ENCODE measurements around the gene MTCL3.

The MTCL3 gene

DNA sequence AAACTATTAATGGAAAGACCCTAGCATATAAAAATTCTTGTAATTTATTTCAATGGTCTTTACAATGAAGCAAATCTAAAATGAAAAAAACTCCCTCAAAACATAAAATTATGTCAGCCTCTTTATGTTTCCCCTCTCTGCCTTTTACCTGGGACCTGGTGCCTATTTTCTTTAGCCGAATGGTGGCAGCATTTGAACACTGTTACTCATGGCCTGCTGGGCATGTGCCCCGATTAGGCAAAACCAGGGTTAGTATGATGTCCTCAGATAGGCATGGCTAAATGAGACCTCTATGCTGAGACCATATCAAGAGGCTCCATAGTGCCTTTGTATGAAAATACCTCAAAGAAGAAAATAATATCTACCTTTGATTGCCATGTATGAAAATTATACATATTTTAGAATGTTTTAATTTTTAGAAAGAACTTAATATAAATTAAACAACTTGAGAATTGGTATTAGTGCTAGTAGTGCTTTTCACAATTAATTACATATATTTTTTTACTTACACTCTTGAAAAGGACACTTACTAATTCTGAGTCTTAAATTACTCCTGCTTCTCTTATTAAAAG is 35.4 kb upstream of the MTCL3 start:
- TF ChIP-seq, protein P1, sequence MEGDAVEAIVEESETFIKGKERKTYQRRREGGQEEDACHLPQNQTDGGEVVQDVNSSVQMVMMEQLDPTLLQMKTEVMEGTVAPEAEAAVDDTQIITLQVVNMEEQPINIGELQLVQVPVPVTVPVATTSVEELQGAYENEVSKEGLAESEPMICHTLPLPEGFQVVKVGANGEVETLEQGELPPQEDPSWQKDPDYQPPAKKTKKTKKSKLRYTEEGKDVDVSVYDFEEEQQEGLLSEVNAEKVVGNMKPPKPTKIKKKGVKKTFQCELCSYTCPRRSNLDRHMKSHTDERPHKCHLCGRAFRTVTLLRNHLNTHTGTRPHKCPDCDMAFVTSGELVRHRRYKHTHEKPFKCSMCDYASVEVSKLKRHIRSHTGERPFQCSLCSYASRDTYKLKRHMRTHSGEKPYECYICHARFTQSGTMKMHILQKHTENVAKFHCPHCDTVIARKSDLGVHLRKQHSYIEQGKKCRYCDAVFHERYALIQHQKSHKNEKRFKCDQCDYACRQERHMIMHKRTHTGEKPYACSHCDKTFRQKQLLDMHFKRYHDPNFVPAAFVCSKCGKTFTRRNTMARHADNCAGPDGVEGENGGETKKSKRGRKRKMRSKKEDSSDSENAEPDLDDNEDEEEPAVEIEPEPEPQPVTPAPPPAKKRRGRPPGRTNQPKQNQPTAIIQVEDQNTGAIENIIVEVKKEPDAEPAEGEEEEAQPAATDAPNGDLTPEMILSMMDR (conservative IDR thresholded peaks at IDR 0.05 in 1 of 2, IDR thresholded peaks at IDR 0.05 in 1 of 2; ENCODE audit: low read depth in 1 of 2, low read length in 2 of 2), result peak; percentile 38 to 58
- TF ChIP-seq EZH2 (IDR thresholded peaks at IDR 0.05; ENCODE audit: low read length, missing control alignments), result no peak
- no peaks in the 10 kb centered on the region for H3K79me2 ChIP-seq (ENCODE audit: control insufficient read depth, insufficient read depth, low read length)

GRCh38 chr6:127550403-127550802 is 31.3 kb upstream of the MTCL3 start:
- Histone ChIP-seq H3K4me1 (ENCODE audit: control insufficient read depth, extremely low read depth, insufficient read depth, low read length) (no peaks in the 10 kb centered on the region), H3K27me3 (ENCODE audit: control insufficient read depth, insufficient read depth, low read length) (no peaks in the 10 kb centered on the region), H4K20me1 (ENCODE audit: control insufficient read depth, extremely low read depth, insufficient read depth, low read length) (no peaks in the 10 kb centered on the region), H3K9ac (ENCODE audit: insufficient read depth, low read length) (no peak overlapping the region), H3K4me3 (replicated peaks in 1 of 4; ENCODE audit: control extremely low read depth in 1 of 4, insufficient read depth in 1 of 4, low read depth in 3 of 4, low read length in 4 of 4) (no peak overlapping the region), H2AFZ (ENCODE audit: low read length) (no peak overlapping the region), H3K36me3 (ENCODE audit: control insufficient read depth, insufficient read depth, low read length) (no peaks in the 10 kb centered on the region), H3K4me2 (ENCODE audit: extremely low read depth, insufficient read depth, low read length) (no peak overlapping the region), H3K27ac (ENCODE audit: insufficient read depth, low read length) (no peak overlapping the region), H3K9me3 (ENCODE audit: control insufficient read depth, insufficient read depth, low read depth, low read length) (no peaks in the 10 kb centered on the region), H3K79me2 (ENCODE audit: control insufficient read depth, insufficient read depth, low read length) (no peaks in the 10 kb centered on the region)
- peak; percentile 59 to 81 for DNase-seq (ENCODE audit: low read depth in 2 of 2)
- TF ChIP-seq, protein P1 (conservative IDR thresholded peaks at IDR 0.05 in 1 of 2, IDR thresholded peaks at IDR 0.05 in 1 of 2; ENCODE audit: low read depth in 1 of 2, low read length in 2 of 2), result no peak
- TF ChIP-seq EZH2 (IDR thresholded peaks at IDR 0.05; ENCODE audit: low read length, missing control alignments), result no peak

More for the DNA sequence above, 35.4 kb upstream of the MTCL3 start:
- H3K27ac ChIP-seq (ENCODE audit: insufficient read depth, low read length), result no peak overlapping the region
- H3K4me1 ChIP-seq (ENCODE audit: control insufficient read depth, extremely low read depth, insufficient read depth, low read length), result no peaks in the 10 kb centered on the region
- no peak overlapping the region for H2AFZ ChIP-seq (ENCODE audit: low read length)
- no peaks in the 10 kb centered on the region for H3K27me3 ChIP-seq (ENCODE audit: control insufficient read depth, insufficient read depth, low read length)
- H3K9ac ChIP-seq (ENCODE audit: insufficient read depth, low read length), result no peak overlapping the region
- H4K20me1 ChIP-seq (ENCODE audit: control insufficient read depth, extremely low read depth, insufficient read depth, low read length), result no peaks in the 10 kb centered on the region
- H3K4me2 ChIP-seq (ENCODE audit: extremely low read depth, insufficient read depth, low read length), result no peak overlapping the region
- DNase-seq (ENCODE audit: low read depth in 2 of 2), result peak; percentile 40 to 52
- H3K4me3 ChIP-seq (replicated peaks in 1 of 4; ENCODE audit: control extremely low read depth in 1 of 4, insufficient read depth in 1 of 4, low read depth in 3 of 4, low read length in 4 of 4), result no peak overlapping the region
- no peaks in the 10 kb centered on the region for H3K36me3 ChIP-seq (ENCODE audit: control insufficient read depth, insufficient read depth, low read length)
- H3K9me3 ChIP-seq (ENCODE audit: control insufficient read depth, insufficient read depth, low read depth, low read length), result no peaks in the 10 kb centered on the region

GRCh38 chr6:127547904-127548649 is 28.9 kb upstream of the MTCL3 start:
- TF ChIP-seq, protein P1 (conservative IDR thresholded peaks at IDR 0.05 in 1 of 2, IDR thresholded peaks at IDR 0.05 in 1 of 2; ENCODE audit: low read depth in 1 of 2, low read length in 2 of 2), result peak in 1 of 2 donors; percentile 41
- TF ChIP-seq EZH2 (IDR thresholded peaks at IDR 0.05; ENCODE audit: low read length, missing control alignments), result no peak

More at GRCh38 chr6:127547904-127548649, 28.9 kb upstream of the MTCL3 start:
- H2AFZ ChIP-seq (ENCODE audit: low read length), result no peak overlapping the region
- no peaks in the 10 kb centered on the region for H3K79me2 ChIP-seq (ENCODE audit: control insufficient read depth, insufficient read depth, low read length)
- H3K27ac ChIP-seq (ENCODE audit: insufficient read depth, low read length), result no peak overlapping the region
- H3K4me1 ChIP-seq (ENCODE audit: control insufficient read depth, extremely low read depth, insufficient read depth, low read length), result no peaks in the 10 kb centered on the region
- no peaks in the 10 kb centered on the region for H4K20me1 ChIP-seq (ENCODE audit: control insufficient read depth, extremely low read depth, insufficient read depth, low read length)
- H3K9me3 ChIP-seq (ENCODE audit: control insufficient read depth, insufficient read depth, low read depth, low read length), result no peaks in the 10 kb centered on the region
- H3K36me3 ChIP-seq (ENCODE audit: control insufficient read depth, insufficient read depth, low read length), result no peaks in the 10 kb centered on the region
- no peak overlapping the region for H3K9ac ChIP-seq (ENCODE audit: insufficient read depth, low read length)
- no peaks in the 10 kb centered on the region for H3K27me3 ChIP-seq (ENCODE audit: control insufficient read depth, insufficient read depth, low read length)
- no peak overlapping the region for H3K4me2 ChIP-seq (ENCODE audit: extremely low read depth, insufficient read depth, low read length)
- no peak overlapping the region for H3K4me3 ChIP-seq (replicated peaks in 1 of 4; ENCODE audit: control extremely low read depth in 1 of 4, insufficient read depth in 1 of 4, low read depth in 3 of 4, low read length in 4 of 4)
- DNase-seq (ENCODE audit: low read depth in 2 of 2), result peak in 1 of 2 donors; percentile 36

All from fibroblast of lung (primary cell).